IMR-90 (cell line): ENCODE data around the gene COX11.

ENCODE experiments used
- CEBPB ChIP-seq: IDR thresholded peaks from 2 replicates; pipeline ENCODE4 v1.6.1; 2012; ENCODE audit warnings: low read depth, low read length, improper control_type of control experiment
- CTCF ChIP-seq: conservative IDR thresholded peaks from 2 replicates; pipeline ENCODE4 v1.5.1; 2012; ENCODE audit warnings: mild to moderate bottlenecking, low read depth, low read length, improper control_type of control experiment
- FOS ChIP-seq: fragments of 150-350 bp; IDR thresholded peaks from 2 replicates; pipeline ENCODE4 v1.6.1; 2016; ENCODE audit warnings: low read depth, low read length
- MXI1 ChIP-seq: IDR thresholded peaks from 2 replicates; pipeline ENCODE4 v1.6.1; 2012; ENCODE audit warnings: low read depth, mild to moderate bottlenecking, low read length, moderate library complexity, borderline replicate concordance
- POLR2A ChIP-seq: IDR thresholded peaks from 2 replicates; pipeline ENCODE4 v1.6.1; 2012; ENCODE audit warnings: mild to moderate bottlenecking, low read depth, low read length
- RAD21 ChIP-seq: IDR thresholded peaks from 2 replicates; pipeline ENCODE4 v1.6.1; 2012; ENCODE audit warnings: low read length, improper control_type of control experiment
- RCOR1 ChIP-seq: IDR thresholded peaks from 2 replicates; pipeline ENCODE4 v1.6.1; 2012; ENCODE audit warnings: mild to moderate bottlenecking, low read length, improper control_type of control experiment; ENCODE audit not compliant: insufficient replicate concordance
- RFX5 ChIP-seq: IDR thresholded peaks from 2 replicates; pipeline ENCODE4 v1.8.0; 2012; ENCODE audit warnings: low read depth, mild to moderate bottlenecking, low read length, moderate library complexity
- USF2 ChIP-seq: fragments of 150-350 bp; IDR thresholded peaks from 2 replicates; pipeline ENCODE4 v1.6.1; 2017; ENCODE audit warnings: mild to moderate bottlenecking, antibody characterized with exemption, low read length, low read depth

GRCh38 chr17:54927525-54927924, 40.9 kb downstream of the COX11 start:
- no peak for TF ChIP-seq RAD21
- no peak for TF ChIP-seq CTCF
- TF ChIP-seq RFX5, result no peak
- no peak for TF ChIP-seq POLR2A
- TF ChIP-seq FOS, result no peak
- no peak for TF ChIP-seq RCOR1
- no peak for TF ChIP-seq USF2
- TF ChIP-seq MXI1, result no peak
- TF ChIP-seq CEBPB, result no peak
